H9 (cell line): ENCODE measurements around the gene TRPC4AP. TPM values are rescaled to one million over a fixed set of nuclear protein-coding genes. Genes with fewer than 3 reads are reported as not detected.

Experiments
- DNase-seq: peaks from one replicate; pipeline ENCODE4 v3.0.0-alpha.2; 2017
- H2AFZ ChIP-seq: one replicate; pipeline ENCODE4 v1.6.1; 2013; ENCODE audit warnings: mild to moderate bottlenecking, low read length, control low read depth, moderate library complexity
- H2AK5ac ChIP-seq: 2 replicates; pipeline ENCODE4 v1.6.1; 2013; ENCODE audit warnings: low read length, control low read depth, mixed read lengths; ENCODE audit not compliant: insufficient read length
- H2BK120ac ChIP-seq: one replicate; pipeline ENCODE4 v1.6.1; 2013; ENCODE audit warnings: low read depth, mild to moderate bottlenecking, low read length, control low read depth, inconsistent platforms; ENCODE audit not compliant: poor library complexity, severe bottlenecking
- H2BK12ac ChIP-seq: 2 replicates; pipeline ENCODE4 v1.6.1; 2013; ENCODE audit warnings: low read length, control low read depth, mixed read lengths, low read depth; ENCODE audit not compliant: insufficient read length
- H2BK15ac ChIP-seq: 2 replicates; pipeline ENCODE4 v1.6.1; 2013; ENCODE audit warnings: low read depth, low read length, control low read depth
- H2BK20ac ChIP-seq: one replicate; pipeline ENCODE4 v1.6.1; 2013; ENCODE audit warnings: low read depth, mild to moderate bottlenecking, low read length, control low read depth, inconsistent platforms; ENCODE audit not compliant: poor library complexity, severe bottlenecking
- H2BK5ac ChIP-seq: 2 replicates; pipeline ENCODE4 v1.6.1; 2013; ENCODE audit warnings: low read length, control low read depth, mixed read lengths; ENCODE audit not compliant: insufficient read length
- H3K14ac ChIP-seq: 2 replicates; pipeline ENCODE4 v1.6.1; 2013; ENCODE audit warnings: low read length, control low read depth; ENCODE audit not compliant: insufficient read depth
- H3K18ac ChIP-seq: 2 replicates; pipeline ENCODE4 v1.6.1; 2013; ENCODE audit warnings: low read depth, mild to moderate bottlenecking, mixed read lengths, low read length, control low read depth; ENCODE audit not compliant: insufficient read length
- H3K23ac ChIP-seq: 2 replicates; pipeline ENCODE4 v1.6.1; 2013; ENCODE audit warnings: low read length, control low read depth, mixed read lengths, low read depth; ENCODE audit not compliant: insufficient read length
- H3K23me2 ChIP-seq: 2 replicates; pipeline ENCODE4 v1.6.1; 2013; ENCODE audit warnings: low read depth, mild to moderate bottlenecking, mixed read lengths, low read length, control low read depth; ENCODE audit not compliant: insufficient read length, poor library complexity, severe bottlenecking
- H3K27ac ChIP-seq: 2 replicates; pipeline ENCODE4 v1.5.1; 2013; ENCODE audit warnings: low read length, control low read depth, mixed read lengths, low read depth; ENCODE audit not compliant: insufficient read length
- H3K27me3 ChIP-seq: 2 replicates; pipeline ENCODE4 v1.6.1; 2013; ENCODE audit warnings: low read length, control low read depth, inconsistent platforms; ENCODE audit not compliant: insufficient read depth
- H3K4ac ChIP-seq: 2 replicates; pipeline ENCODE4 v1.6.1; 2013; ENCODE audit warnings: low read depth, mild to moderate bottlenecking, control low read depth, inconsistent platforms, low read length, moderate library complexity
- H3K4me1 ChIP-seq: 2 replicates; pipeline ENCODE4 v1.6.1; 2013; ENCODE audit warnings: low read length, control low read depth, inconsistent platforms; ENCODE audit not compliant: insufficient read depth
- H3K4me2 ChIP-seq: 2 replicates; pipeline ENCODE4 v1.6.1; 2013; ENCODE audit warnings: low read length, control low read depth, mixed read lengths; ENCODE audit not compliant: insufficient read length, insufficient read depth
- H3K56ac ChIP-seq: 2 replicates; pipeline ENCODE4 v1.6.1; 2013; ENCODE audit warnings: low read depth, mild to moderate bottlenecking, mixed read lengths, low read length, control low read depth; ENCODE audit not compliant: insufficient read length
- H3K79me1 ChIP-seq: 2 replicates; pipeline ENCODE4 v1.6.1; 2013; ENCODE audit warnings: low read depth, mild to moderate bottlenecking, moderate library complexity, low read length, control low read depth, inconsistent platforms; ENCODE audit not compliant: insufficient read depth, poor library complexity, severe bottlenecking
- H3K79me2 ChIP-seq: 2 replicates; pipeline ENCODE4 v1.6.1; 2013; ENCODE audit warnings: low read length, control low read depth, inconsistent platforms; ENCODE audit not compliant: insufficient read depth
- H3K9ac ChIP-seq: 2 replicates; pipeline ENCODE4 v1.6.1; 2013; ENCODE audit warnings: low read length, control low read depth, mixed read lengths; ENCODE audit not compliant: insufficient read length; ENCODE audit errors: extremely low read depth
- H3K9me3 ChIP-seq: one replicate; pipeline ENCODE4 v1.6.1; 2013; ENCODE audit warnings: low read depth, low read length, inconsistent platforms; ENCODE audit not compliant: control insufficient read depth
- H3T11ph ChIP-seq: one replicate; pipeline ENCODE4 v1.6.1; 2013; ENCODE audit warnings: mild to moderate bottlenecking, low read length, control low read depth, inconsistent platforms
- H4K20me1 ChIP-seq: one replicate; pipeline ENCODE4 v1.6.1; 2013; ENCODE audit not compliant: control insufficient read depth, insufficient read length, insufficient read depth
- H4K5ac ChIP-seq: 2 replicates; pipeline ENCODE4 v1.6.1; 2013; ENCODE audit warnings: low read depth, mild to moderate bottlenecking, mixed read lengths, low read length, control low read depth; ENCODE audit not compliant: insufficient read length
- H4K8ac ChIP-seq: replicated peaks from 2 replicates; pipeline ENCODE4 v1.6.1; 2013; ENCODE audit warnings: low read length, control low read depth, mixed read lengths, low read depth; ENCODE audit not compliant: insufficient read length
- H4K91ac ChIP-seq: 2 replicates; pipeline ENCODE4 v1.6.1; 2013; ENCODE audit warnings: low read depth, mild to moderate bottlenecking, moderate library complexity, mixed read lengths, low read length, control low read depth; ENCODE audit not compliant: insufficient read length
- H3K27ac Mint-ChIP-seq, 3 experiments: 2 replicates in 2 of 3; 3 replicates in 1 of 3; pipeline ENCODE4 v1.8.0; 2020 to 2021; ENCODE audit warnings: mixed read lengths in 3 of 3, mild to moderate bottlenecking in 1 of 3, moderate library complexity in 1 of 3
- H3K27me3 Mint-ChIP-seq: 2 replicates; pipeline ENCODE4 v1.8.0; 2021; ENCODE audit warnings: low read depth, mild to moderate bottlenecking, moderate library complexity, mixed read lengths
- H3K36me3 Mint-ChIP-seq, 3 experiments: 2 replicates in 2 of 3; 3 replicates in 1 of 3; pipeline ENCODE4 v1.8.0; 2020 to 2021; ENCODE audit warnings: low read depth in 3 of 3, mixed read lengths in 3 of 3; ENCODE audit not compliant: insufficient read depth in 1 of 3
- H3K4me1 Mint-ChIP-seq, 2 experiments: 2 replicates each; pipeline ENCODE4 v1.8.0; 2020; ENCODE audit warnings: mixed read lengths in 2 of 2
- H3K4me3 Mint-ChIP-seq, 2 experiments: 2 replicates in 1 of 2; 3 replicates in 1 of 2; pipeline ENCODE4 v1.8.0; 2020 to 2021; ENCODE audit warnings: mild to moderate bottlenecking in 2 of 2, mixed read lengths in 2 of 2, moderate library complexity in 1 of 2
- H3K9me3 Mint-ChIP-seq, 2 experiments: 2 replicates in 1 of 2; 3 replicates in 1 of 2; pipeline ENCODE4 v1.8.0; 2020; ENCODE audit warnings: mild to moderate bottlenecking in 2 of 2, mixed read lengths in 2 of 2, moderate library complexity in 1 of 2
- WGBS: extraction: QIAGEN DNeasy Blood & Tissue Kit; methylation state at CpG from one replicate; pipeline ENCODE4 v1.1.7; 2013; ENCODE audit warnings: missing lambda C conversion rate, low lambda C conversion rate, mixed read lengths; ENCODE audit not compliant: insufficient read length; ENCODE audit errors: extremely low coverage; 5-methylcytosine and 5-hydroxymethylcytosine counted together
- total RNA-seq: library from RNA; stranded (reverse); gene quantifications from 2 replicates; pipeline ENCODE4 v1.2.1, GENCODE V29; 2021
- TF ChIP-seq, protein P1 (sequence below): fragments of 200-600 bp; sonication (generic); conservative IDR thresholded peaks from 3 replicates; pipeline ENCODE4 v1.8.0; 2021; ENCODE audit warnings: antibody characterized with exemption, mild to moderate bottlenecking

TRPC4AP gene
- total RNA-seq, 1 experiment from 2014 or later: 93.9 TPM

DNA sequence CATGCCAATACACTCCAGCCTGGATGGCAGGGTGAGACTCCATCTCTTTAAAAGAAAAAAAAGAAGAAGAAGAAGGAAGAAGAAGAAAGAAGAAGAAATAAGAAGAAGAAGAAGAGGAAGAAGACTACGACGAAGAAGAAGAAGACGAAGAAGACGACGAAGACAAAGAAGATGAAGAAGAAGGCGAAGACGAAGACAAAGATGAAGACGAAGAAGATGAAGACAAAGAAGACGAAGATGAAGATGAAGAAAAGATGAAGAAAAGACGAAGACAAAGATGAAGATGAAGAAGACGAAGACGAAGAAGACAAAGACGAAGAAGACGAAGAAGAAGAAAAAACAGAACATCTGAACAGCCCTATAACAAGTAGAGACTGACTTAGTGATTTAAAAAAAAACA lies 33.0 kb downstream of the TRPC4AP start:
- no peaks in the 10 kb centered on the region for H3K27me3 ChIP-seq
- no peak for DNase-seq
- no peaks in the 10 kb centered on the region for H3K9me3 Mint-ChIP-seq
- no peak overlapping the region for H3K4me2 ChIP-seq
- no peak overlapping the region for H3K4me3 Mint-ChIP-seq
- H3K4me1 Mint-ChIP-seq: peaks cover 5 to 9% of the 10 kb centered on the region in 2 experiments
- no peak overlapping the region for H2AFZ ChIP-seq
- no peak overlapping the region for H2BK12ac ChIP-seq
- H2BK5ac ChIP-seq: no peak overlapping the region
- no peak overlapping the region for H4K8ac ChIP-seq
- H2BK120ac ChIP-seq: no peak overlapping the region
- H3T11ph ChIP-seq: no peak overlapping the region
- H4K5ac ChIP-seq: no peak overlapping the region
- H3K27ac ChIP-seq: no peak overlapping the region
- no peak overlapping the region for H3K9ac ChIP-seq
- H3K4ac ChIP-seq: no peak overlapping the region
- no peak overlapping the region for H2BK20ac ChIP-seq
- H3K18ac ChIP-seq: no peak overlapping the region
- H3K4me1 ChIP-seq: no peaks in the 10 kb centered on the region
- H2AK5ac ChIP-seq: no peak overlapping the region
- no peaks in the 10 kb centered on the region for H3K23me2 ChIP-seq
- peaks cover 7% of the 10 kb centered on the region for H3K79me1 ChIP-seq
- H3K56ac ChIP-seq: no peak overlapping the region
- no peak overlapping the region for H2BK15ac ChIP-seq
- no peaks in the 10 kb centered on the region for H3K9me3 ChIP-seq
- H3K36me3 Mint-ChIP-seq: peaks cover 4 to 15% (median 4%) of the 10 kb centered on the region in 3 experiments; a peak in 5 of 7 replicates
- no peak overlapping the region for H3K27ac Mint-ChIP-seq
- no peaks in the 10 kb centered on the region for H3K79me2 ChIP-seq
- TF ChIP-seq, protein P1, sequence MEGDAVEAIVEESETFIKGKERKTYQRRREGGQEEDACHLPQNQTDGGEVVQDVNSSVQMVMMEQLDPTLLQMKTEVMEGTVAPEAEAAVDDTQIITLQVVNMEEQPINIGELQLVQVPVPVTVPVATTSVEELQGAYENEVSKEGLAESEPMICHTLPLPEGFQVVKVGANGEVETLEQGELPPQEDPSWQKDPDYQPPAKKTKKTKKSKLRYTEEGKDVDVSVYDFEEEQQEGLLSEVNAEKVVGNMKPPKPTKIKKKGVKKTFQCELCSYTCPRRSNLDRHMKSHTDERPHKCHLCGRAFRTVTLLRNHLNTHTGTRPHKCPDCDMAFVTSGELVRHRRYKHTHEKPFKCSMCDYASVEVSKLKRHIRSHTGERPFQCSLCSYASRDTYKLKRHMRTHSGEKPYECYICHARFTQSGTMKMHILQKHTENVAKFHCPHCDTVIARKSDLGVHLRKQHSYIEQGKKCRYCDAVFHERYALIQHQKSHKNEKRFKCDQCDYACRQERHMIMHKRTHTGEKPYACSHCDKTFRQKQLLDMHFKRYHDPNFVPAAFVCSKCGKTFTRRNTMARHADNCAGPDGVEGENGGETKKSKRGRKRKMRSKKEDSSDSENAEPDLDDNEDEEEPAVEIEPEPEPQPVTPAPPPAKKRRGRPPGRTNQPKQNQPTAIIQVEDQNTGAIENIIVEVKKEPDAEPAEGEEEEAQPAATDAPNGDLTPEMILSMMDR: no peak
- 100% methylated on average over 10 of the region's 14 CpGs for WGBS
- no peaks in the 10 kb centered on the region for H3K27me3 Mint-ChIP-seq
- H3K23ac ChIP-seq: no peak overlapping the region
- H3K14ac ChIP-seq: no peak overlapping the region
- no peak overlapping the region for H4K91ac ChIP-seq
- H4K20me1 ChIP-seq: no peaks in the 10 kb centered on the region
